Measurements from ENCODE around the gene PGR.
"Not testable (repeated sequence)": the region's sequence is repeated elsewhere in the genome, so short reads cannot be mapped to it uniquely, and the experiment has no call there.

Gene PGR

DNA sequence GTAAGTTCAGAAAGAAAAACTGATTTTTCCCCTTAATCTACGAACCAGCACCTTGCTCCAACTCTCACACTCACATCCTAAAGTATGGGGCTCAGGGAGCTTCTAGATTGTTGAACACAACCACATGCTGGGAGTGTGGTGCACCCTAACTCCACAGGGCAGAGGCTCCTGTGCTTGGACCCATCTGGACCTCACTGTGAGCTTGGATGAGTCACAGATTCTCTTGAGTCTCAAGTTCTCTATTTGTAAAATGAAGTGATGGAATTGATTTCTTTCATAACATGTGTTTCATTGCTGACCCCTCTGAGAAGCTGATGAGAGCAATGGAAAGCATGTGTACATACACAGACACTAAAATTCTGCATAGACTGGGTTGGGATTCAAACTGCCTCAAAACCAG, 109.7 kb downstream of the PGR start:
- DNase-seq (ENCODE audit: low read depth) = no peak
- no peak overlapping the region for H3K4me3 ChIP-seq (ENCODE audit: low read depth, low read length)
- TF ChIP-seq CTCF (IDR thresholded peaks at IDR 0.05; ENCODE audit: low read depth, low read length, missing control alignments) = no peak

GRCh38 chr11:101014600-101015285, 114.9 kb downstream of the PGR start:
- no peak overlapping the region for H3K4me3 ChIP-seq (ENCODE audit: low read depth, low read length)
- DNase-seq (ENCODE audit: low read depth) = no peak
- TF ChIP-seq CTCF (IDR thresholded peaks at IDR 0.05; ENCODE audit: low read depth, low read length, missing control alignments) = no peak

DNA sequence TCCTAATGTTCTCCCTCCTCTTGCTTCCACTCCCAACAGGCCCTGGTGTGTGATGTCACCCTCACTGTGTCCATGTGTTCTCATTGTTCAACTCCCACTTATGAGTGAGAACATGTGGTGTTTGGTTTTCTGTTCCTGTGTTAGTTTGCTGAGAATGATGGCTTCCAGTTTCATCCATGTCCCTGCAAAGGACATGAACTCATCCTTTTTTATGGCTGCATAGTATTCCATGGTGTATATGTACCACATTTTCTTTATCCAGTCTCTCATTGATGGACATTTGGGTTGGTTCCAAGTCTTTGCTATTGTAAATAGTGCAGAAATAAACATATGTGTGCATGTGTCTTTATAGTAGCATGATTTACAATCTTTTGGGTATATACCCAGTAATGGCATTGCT, 115.9 kb downstream of the PGR start:
- not testable (repeated sequence) for H3K4me3 ChIP-seq (ENCODE audit: low read depth, low read length); DNase-seq (ENCODE audit: low read depth)

- no peak for TF ChIP-seq CTCF (IDR thresholded peaks at IDR 0.05; ENCODE audit: low read depth, low read length, missing control alignments)
- H3K4me3 ChIP-seq (ENCODE audit: low read depth, low read length) = no peak overlapping the region
- DNase-seq (ENCODE audit: low read depth) = no peak
Measured at GRCh38 chr11:101011881-101012280, 117.7 kb downstream of the PGR start.

DNA sequence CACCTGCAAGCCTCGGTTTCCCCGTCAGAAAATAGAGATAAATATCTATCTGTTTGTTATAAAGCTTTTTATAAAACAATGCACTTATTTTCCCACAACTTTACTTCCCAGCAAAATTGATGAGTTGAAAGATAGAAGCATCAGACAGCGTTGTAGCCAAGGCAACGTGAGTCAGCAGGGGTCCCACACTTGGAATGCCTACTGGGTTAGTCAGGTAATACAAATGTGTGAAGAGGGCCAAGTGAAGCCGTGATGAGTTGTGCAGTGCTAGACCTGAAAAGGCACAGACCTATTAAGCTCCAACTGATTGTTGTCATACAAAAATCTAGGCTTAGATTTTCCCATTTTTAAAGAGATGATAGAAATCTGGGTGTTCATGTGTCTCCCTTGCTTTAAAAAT, 118.7 kb downstream of the PGR start:
- DNase-seq (ENCODE audit: low read depth) = no peak
- TF ChIP-seq CTCF (IDR thresholded peaks at IDR 0.05; ENCODE audit: low read depth, low read length, missing control alignments) = no peak
- no peak overlapping the region for H3K4me3 ChIP-seq (ENCODE audit: low read depth, low read length)

GRCh38 chr11:101009690-101010055, 119.9 kb downstream of the PGR start:
- no peak for DNase-seq (ENCODE audit: low read depth)
- TF ChIP-seq CTCF (IDR thresholded peaks at IDR 0.05; ENCODE audit: low read depth, low read length, missing control alignments) = no peak
- no peak overlapping the region for H3K4me3 ChIP-seq (ENCODE audit: low read depth, low read length)

- DNase-seq (ENCODE audit: low read depth) = no peak
- no peak overlapping the region for H3K4me3 ChIP-seq (ENCODE audit: low read depth, low read length)
- no peak for TF ChIP-seq CTCF (IDR thresholded peaks at IDR 0.05; ENCODE audit: low read depth, low read length, missing control alignments)
Measured at GRCh38 chr11:101008961-101009689, 120.5 kb downstream of the PGR start.

All from GM12864 (cell line).